ENCODE results near the gene PPP1R3C.

The PPP1R3C gene

DNA sequence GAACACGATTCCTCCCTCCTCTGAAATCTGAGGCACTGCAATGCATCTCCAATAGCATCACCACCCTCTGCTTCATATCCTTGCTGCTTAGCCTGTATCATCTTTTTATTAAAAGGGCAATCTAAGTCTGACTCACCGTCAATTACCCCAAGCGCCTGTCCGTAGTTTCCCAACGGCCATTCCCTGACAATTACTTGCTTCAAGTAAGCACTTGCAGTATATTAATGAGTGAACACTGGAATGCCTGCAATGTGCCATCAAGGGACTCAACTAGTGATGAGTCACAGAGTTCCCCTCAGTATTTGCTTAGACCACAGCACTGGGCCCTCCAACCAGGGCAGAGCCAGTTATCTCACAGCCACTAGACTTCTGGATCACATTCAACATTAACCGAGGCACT lies 19.5 kb upstream of the PPP1R3C start (continued):
- TF ChIP-seq ZNF521 (tag by site-specific recombination; IDR thresholded peaks at IDR 0.05) (no peak), ZFP37 (tag by site-specific recombination; IDR thresholded peaks at IDR 0.05) (0 out of 2 replicates have a peak, but pooled peaks have one; percentile 43), KLF8 (tag by site-specific recombination; IDR thresholded peaks at IDR 0.05) (peak; percentile 43; the same call in 1 of the 2 replicates), MYNN (tag by site-specific recombination; IDR thresholded peaks at IDR 0.05; ENCODE audit: borderline replicate concordance) (no peak), ZNF366 (tag by site-specific recombination; conservative IDR thresholded peaks at IDR 0.05) (peak; percentile 71), ZNF600 (tag by site-specific recombination; IDR thresholded peaks at IDR 0.05) (peak; percentile 66), PRDM1 (tag by site-specific recombination; IDR thresholded peaks at IDR 0.05) (peak; percentile 86)
- TF ChIP-seq, protein P1, sequence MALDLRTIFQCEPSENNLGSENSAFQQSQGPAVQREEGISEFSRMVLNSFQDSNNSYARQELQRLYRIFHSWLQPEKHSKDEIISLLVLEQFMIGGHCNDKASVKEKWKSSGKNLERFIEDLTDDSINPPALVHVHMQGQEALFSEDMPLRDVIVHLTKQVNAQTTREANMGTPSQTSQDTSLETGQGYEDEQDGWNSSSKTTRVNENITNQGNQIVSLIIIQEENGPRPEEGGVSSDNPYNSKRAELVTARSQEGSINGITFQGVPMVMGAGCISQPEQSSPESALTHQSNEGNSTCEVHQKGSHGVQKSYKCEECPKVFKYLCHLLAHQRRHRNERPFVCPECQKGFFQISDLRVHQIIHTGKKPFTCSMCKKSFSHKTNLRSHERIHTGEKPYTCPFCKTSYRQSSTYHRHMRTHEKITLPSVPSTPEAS (tag by site-specific recombination; IDR thresholded peaks at IDR 0.05) = no peak

- CTCF ChIA-PET = interaction anchor here (0.5 to 3.1 kb wide), 10 partner anchors 8 to 298 kb away, joined by 3 to 14 read pairs (median 3); partner anchors contain the start of gene BTAF1
- no peaks in the 10 kb centered on the region for H3K36me3 ChIP-seq (ENCODE audit: control insufficient read depth in 2 of 2, insufficient read depth in 1 of 2, low read length in 2 of 2)
- TF ChIP-seq IKZF3 (tag by site-specific recombination; IDR thresholded peaks at IDR 0.05) (no peak), KLF1 (tag by site-specific recombination; IDR thresholded peaks at IDR 0.05) (peak; percentile 73), ZNF561 (tag by site-specific recombination; IDR thresholded peaks at IDR 0.05; ENCODE audit: borderline replicate concordance) (no peak), ZNF654 (tag by site-specific recombination; IDR thresholded peaks at IDR 0.05; ENCODE audit: low read depth) (peak; percentile 19; the same call in 1 of the 2 replicates), ZNF776 (tag by site-specific recombination; IDR thresholded peaks at IDR 0.05; ENCODE audit: borderline replicate concordance) (no peak), ZBTB17 (tag by site-specific recombination; IDR thresholded peaks at IDR 0.05) (no peak), ZNF768 (tag by site-specific recombination; IDR thresholded peaks at IDR 0.05) (no peak), ZNF221 (tag by site-specific recombination; IDR thresholded peaks at IDR 0.05; ENCODE audit: borderline replicate concordance) (no peak), ZFP3 (tag by site-specific recombination; IDR thresholded peaks at IDR 0.05; ENCODE audit: low read depth) (no peak), ZNF792 (tag by site-specific recombination; IDR thresholded peaks at IDR 0.05) (no peak), ZNF544 (tag by site-specific recombination; IDR thresholded peaks at IDR 0.05) (no peak), ZNF423 (tag by site-specific recombination; IDR thresholded peaks at IDR 0.05) (no peak), ZNF174 (tag by site-specific recombination; IDR thresholded peaks at IDR 0.05) (no peak)
- TF ChIP-seq, protein P2, sequence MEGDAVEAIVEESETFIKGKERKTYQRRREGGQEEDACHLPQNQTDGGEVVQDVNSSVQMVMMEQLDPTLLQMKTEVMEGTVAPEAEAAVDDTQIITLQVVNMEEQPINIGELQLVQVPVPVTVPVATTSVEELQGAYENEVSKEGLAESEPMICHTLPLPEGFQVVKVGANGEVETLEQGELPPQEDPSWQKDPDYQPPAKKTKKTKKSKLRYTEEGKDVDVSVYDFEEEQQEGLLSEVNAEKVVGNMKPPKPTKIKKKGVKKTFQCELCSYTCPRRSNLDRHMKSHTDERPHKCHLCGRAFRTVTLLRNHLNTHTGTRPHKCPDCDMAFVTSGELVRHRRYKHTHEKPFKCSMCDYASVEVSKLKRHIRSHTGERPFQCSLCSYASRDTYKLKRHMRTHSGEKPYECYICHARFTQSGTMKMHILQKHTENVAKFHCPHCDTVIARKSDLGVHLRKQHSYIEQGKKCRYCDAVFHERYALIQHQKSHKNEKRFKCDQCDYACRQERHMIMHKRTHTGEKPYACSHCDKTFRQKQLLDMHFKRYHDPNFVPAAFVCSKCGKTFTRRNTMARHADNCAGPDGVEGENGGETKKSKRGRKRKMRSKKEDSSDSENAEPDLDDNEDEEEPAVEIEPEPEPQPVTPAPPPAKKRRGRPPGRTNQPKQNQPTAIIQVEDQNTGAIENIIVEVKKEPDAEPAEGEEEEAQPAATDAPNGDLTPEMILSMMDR (tag by site-specific recombination; IDR thresholded peaks at IDR 0.05) = 0 out of 2 replicates have a peak, but pooled peaks have one; percentile 12
- H3K4me1 ChIP-seq (ENCODE audit: control insufficient read depth, insufficient read depth, low read length) = no peaks in the 10 kb centered on the region
- no peak overlapping the region for H3K4me3 ChIP-seq (ENCODE audit: low read depth, low read length)
- no peak overlapping the region for H3K27ac ChIP-seq (ENCODE audit: extremely low read depth, low read depth, low read length)
- no peaks in the 10 kb centered on the region for H3K9me3 ChIP-seq (ENCODE audit: control insufficient read depth, insufficient read depth, low read depth, low read length)
- POLR2A ChIA-PET = interaction anchor here (0.5 kb wide), 1 partner anchor 30 kb away, joined by 3 read pairs; no protein-coding TSS in a partner anchor
These were observed 10.8 kb upstream of the PPP1R3C start for GRCh38 chr10:91643700-91644099.
